ENCODE data around the gene TMEM198.

The TMEM198 gene

DNA sequence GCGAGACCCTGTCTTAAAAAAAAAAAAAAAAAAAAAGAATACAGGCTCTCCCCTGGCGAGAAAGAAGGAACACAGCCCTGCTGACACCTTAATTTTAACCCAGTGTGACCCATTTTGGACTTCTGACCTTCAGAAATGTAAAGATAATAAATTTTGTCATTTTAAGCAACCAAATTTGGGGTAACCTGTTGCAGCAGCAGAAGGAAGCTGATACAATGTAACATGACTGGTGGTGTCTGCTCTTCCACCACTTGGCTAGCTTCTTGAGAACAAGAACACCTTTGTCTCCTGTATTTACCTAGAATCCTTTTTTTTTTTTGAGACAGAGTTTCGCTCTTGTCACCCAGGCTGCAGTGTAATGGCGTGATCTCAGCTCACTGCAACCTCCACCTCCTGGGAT is 47.3 kb downstream of the TMEM198 start:
- DNase-seq, result no peak

DNA sequence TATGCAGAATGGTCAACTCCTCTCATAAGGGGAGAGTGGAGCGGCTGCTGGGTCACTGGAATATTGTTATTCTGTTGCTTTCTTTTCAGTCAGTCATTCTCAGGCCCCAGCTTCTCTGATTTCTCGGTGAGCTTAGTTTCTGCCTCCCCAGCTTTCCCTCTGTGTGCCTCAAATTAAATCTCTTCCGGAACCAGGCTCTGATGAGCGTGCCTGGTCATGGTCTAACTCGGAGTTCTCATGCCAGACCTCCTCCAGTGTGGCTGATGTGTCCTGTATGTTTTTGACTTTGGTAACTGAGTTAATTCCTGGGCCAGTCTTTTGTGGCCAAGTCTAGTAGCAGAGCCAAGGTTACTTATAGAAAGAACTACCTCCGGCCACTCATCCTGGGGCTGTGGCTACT is 48.9 kb downstream of the TMEM198 start:
- no peak for DNase-seq

DNA sequence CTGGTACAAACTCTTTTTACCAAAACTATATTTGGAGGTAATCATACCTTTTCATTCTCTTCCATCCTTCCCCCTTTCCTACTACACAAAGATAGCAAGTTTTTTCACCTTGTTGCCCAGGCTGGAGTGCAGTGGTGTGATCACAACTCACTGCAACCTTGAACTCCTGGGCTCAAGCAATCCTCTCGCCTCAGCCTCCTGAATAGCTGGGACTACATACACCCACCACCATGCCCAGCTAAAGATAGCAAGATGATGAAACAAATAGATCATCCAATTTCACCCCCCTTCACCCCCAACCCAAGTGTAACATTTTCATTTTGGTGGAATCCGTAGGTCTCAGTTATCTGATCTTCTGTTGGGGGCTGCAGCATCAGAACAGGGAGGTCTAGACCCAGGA is 49.3 kb downstream of the TMEM198 start:
- DNase-seq, result no peak

DNA sequence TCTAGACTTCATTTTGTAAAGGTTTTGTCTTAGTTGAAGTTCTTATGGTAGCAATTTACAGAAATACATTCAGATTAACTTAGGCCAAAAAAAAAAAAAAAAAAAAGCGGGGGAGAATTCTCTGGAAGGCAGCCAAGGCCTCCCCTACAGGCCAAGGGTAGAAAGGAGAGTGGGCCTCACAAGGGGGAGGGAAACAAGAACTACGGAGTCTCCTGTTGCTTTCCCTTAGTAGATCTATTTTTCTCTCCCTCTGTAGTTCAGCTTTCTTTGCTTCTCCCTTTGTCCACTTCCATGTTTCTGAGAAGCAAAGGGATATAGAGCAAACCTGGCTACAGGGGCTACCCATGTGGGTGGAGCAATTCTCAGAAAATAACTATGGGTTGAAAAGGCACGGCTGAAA is 51.4 kb downstream of the TMEM198 start:
- no peak for DNase-seq

DNA sequence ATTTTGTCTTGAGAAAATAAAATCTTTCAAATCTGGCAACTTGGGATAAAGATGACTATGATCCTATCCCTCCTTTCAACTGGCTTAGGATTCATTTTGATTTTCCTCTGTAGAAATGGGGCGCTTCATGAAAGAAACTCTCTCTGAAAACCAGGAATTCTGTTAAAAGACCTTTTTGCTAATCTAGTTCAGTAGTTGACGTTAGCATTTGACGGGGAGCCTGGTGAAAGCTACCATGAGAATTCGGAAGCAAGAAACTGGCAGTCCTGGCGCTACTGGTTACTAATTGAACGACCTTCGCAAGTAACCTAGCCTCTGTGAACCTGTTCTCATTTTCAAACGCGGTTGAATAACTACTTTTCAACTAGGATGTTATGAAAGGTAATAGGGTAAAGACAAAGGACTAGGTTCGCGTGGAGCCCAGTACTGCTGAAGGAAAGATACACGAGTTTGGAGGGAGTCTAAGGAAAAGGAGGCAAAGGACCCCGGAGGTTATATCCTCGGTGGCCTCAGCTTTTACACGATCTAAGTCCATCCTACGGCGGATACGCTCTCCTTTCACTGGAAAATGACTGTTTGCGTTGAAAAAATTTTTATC is 53.2 kb downstream of the TMEM198 start:
- peak; percentile 43 for DNase-seq

DNA sequence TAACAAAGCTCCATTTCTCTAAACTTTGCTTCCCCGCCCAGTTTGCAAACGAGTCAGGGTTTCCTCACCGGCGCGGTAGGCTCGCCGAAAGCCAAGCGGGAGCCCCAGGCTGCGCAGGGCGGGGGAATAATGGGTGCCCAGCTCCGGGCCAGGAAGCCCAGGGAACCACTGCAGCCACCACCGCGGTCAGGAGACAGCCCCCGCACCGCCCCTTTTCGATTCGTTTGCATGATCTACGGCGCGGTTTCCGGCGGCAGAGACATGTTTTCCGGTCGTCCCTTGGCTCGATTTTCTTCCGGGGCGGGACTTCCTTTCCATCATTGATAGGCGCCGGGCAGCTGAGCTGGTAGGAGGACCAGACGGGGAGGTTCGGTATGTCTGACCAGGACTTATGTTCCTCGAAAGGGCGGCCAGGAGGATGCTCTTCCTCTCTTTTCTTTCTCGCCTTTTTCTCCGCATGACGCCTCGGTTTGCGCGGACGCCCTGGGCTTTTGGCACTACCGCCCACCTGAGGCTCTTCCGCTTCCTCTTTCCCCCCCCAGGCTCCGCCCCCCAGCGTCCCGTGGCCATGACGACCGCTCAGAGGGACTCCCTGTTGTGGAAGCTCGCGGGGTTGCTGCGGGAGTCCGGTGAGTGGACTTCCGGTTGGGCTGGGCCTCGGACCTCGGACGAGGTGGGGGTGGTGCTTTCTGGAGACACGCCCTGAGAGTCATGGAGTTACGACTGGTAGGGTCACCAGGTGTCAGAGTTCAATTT is 53.9 kb downstream of the TMEM198 start, which contains the start of gene STK11IP:
STK11IP (plus strand) TSS at position 306 of the 756 bp plus-strand sequence; CDS start at position 569, 263 bp downstream.
- DNase-seq, result peak; percentile 92

DNA sequence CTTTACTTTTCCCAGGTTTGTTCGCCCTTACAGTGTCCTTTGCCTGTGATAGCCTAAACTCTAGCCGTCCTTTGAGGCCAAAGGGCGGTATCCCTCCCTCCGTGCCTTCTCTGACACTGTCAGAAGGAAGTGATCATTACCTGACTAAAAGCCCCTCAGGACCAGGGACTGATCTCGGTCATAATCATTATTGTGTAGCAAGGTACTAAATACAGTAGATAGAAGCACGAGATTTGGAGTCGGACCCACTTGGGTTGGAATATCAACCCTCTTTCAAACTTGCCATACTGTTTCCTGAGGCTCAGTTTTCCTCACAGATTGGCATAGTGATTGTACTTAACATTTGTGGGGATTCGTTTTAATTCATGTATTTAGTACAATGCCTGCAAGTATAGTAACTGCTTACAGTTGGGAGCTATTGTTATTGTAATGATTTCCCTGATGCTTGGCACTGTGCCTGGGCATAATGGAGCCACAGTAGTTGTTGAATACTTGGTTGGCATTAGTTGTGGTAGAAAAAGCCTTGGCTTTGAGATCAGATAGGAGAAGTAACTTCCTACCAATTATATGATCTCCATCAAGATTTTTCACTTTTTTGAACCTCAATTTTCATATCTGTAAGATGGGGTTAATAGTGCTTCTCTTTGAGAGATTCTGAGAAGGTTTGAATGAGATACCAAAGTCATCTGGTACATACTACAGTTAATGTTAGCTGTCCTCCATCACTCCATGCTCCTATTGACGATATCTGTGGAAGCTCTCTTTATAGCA is 54.7 kb downstream of the TMEM198 start:
- no peak for DNase-seq
